HCT116 (cell line): ENCODE measurements around the gene HCN1.

Experiments
- CTCF ChIP-seq, 3 experiments: fragments of 200-600 bp in 1 of 3; sonication (generic) in 1 of 3; IDR thresholded peaks in 2 of 3; conservative IDR thresholded peaks in 1 of 3; 2 replicates each; pipeline ENCODE4 v1.5.1; 2012 to 2017; ENCODE audit warnings: low read depth in 2 of 3, low read length in 2 of 3, antibody characterized with exemption in 1 of 3, borderline replicate concordance in 1 of 3, control low read depth in 1 of 3, mild to moderate bottlenecking in 1 of 3, mixed read lengths in 1 of 3, mixed run types in 1 of 3, moderate library complexity in 1 of 3; ENCODE audit not compliant: insufficient read depth in 1 of 3
- EZH2 ChIP-seq: fragments of 200-600 bp; sonication (generic); IDR thresholded peaks from 2 replicates; pipeline ENCODE4 v1.6.1; 2017; ENCODE audit warnings: antibody characterized with exemption, mixed run types
- EZH2phosphoT487 ChIP-seq: fragments of 200-600 bp; IDR thresholded peaks from 2 replicates; pipeline ENCODE4 v1.6.1; 2018; ENCODE audit warnings: antibody characterized with exemption, borderline replicate concordance
- POLR2A ChIP-seq: IDR thresholded peaks from 2 replicates; pipeline ENCODE4 v1.7.0; 2011; ENCODE audit warnings: borderline replicate concordance; ENCODE audit not compliant: insufficient read depth, insufficient read length; ENCODE audit errors: extremely low read depth
- POLR2AphosphoS5 ChIP-seq: IDR thresholded peaks from 2 replicates; pipeline ENCODE4 v1.6.1; 2011; ENCODE audit warnings: mild to moderate bottlenecking, low read depth, low read length, moderate library complexity
- REST ChIP-seq: IDR thresholded peaks from 2 replicates; pipeline ENCODE4 v1.6.1; 2012; ENCODE audit warnings: low read depth
- YY1 ChIP-seq: IDR thresholded peaks from 2 replicates; pipeline ENCODE4 v1.6.1; 2011; ENCODE audit warnings: low read length, low read depth, moderate library complexity, mild to moderate bottlenecking; ENCODE audit not compliant: insufficient replicate concordance; ENCODE audit errors: extremely low read depth
- ZFX ChIP-seq: fragments of 450-650 bp; IDR thresholded peaks from 2 replicates; pipeline ENCODE4 v1.6.1; 2017

GRCh38 chr5:45454114-45454513 lies 242.1 kb downstream of the HCN1 start:
- no peak for TF ChIP-seq CTCF (IDR thresholded peaks at IDR 0.05 in 2 of 3, conservative IDR thresholded peaks at IDR 0.05 in 1 of 3; ENCODE audit: borderline replicate concordance in 1 of 3, insufficient read depth in 1 of 3, low read depth in 2 of 3, low read length in 2 of 3)
- TF ChIP-seq YY1, result no peak
- TF ChIP-seq EZH2phosphoT487, result no peak
- no peak for TF ChIP-seq POLR2A
- TF ChIP-seq ZFX, result no peak
- no peak for TF ChIP-seq REST
- no peak for TF ChIP-seq POLR2AphosphoS5
- no peak for TF ChIP-seq EZH2
